Measurements from ENCODE around the gene TRPV5.

GRCh38 chr7:142945001-142945400, 11.5 kb upstream of the TRPV5 start:
- TF ChIP-seq CTCF (IDR thresholded peaks at IDR 0.05) (no peak), POLR2A (IDR thresholded peaks at IDR 0.05) (no peak)
